Activated CD4-positive, alpha-beta T cell treated with anti-CD3 and anti-CD28 coated beads for 24 hours (primary cell): ENCODE measurements around the gene HTR6.

Source experiments
- DNase-seq, 2 donors: peaks; one replicate each; pipeline ENCODE4 v3.0.0-alpha.2; 2020; ENCODE audit warnings: low read depth in 2 of 2

Gene HTR6

GRCh38 chr1:19656780-19657466 is 7.8 kb upstream of the HTR6 start:
- DNase-seq: no peak

GRCh38 chr1:19657511-19657910 is 7.2 kb upstream of the HTR6 start:
- DNase-seq: no peak

DNA sequence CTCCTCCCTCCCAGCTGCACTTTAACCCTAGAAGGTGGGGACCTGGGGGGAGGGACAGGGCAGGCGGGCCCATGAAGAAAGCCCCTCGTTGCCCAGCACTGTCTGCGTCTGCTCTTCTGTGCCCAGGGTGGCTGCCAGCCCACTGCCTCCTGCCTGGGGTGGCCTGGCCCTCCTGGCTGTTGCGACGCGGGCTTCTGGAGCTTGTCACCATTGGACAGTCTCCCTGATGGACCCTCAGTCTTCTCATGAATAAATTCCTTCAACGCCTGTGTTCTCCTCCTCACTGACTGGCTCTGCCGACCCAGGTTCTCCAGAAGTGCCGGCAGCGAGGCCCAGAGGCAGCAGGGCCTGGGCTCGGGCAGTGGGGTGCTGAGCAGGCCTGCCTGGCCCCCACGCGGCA is 6.5 kb upstream of the HTR6 start:
- no peak for DNase-seq

GRCh38 chr1:19661721-19662228 is 2.9 kb upstream of the HTR6 start:
- DNase-seq: peak in 1 of 2 donors; percentile 24

- DNase-seq: no peak
Observed at GRCh38 chr1:19662313-19662712, 2.4 kb upstream of the HTR6 start.

GRCh38 chr1:19665186-19665495 is 466 bp downstream of the HTR6 start:
- no peak for DNase-seq

DNA sequence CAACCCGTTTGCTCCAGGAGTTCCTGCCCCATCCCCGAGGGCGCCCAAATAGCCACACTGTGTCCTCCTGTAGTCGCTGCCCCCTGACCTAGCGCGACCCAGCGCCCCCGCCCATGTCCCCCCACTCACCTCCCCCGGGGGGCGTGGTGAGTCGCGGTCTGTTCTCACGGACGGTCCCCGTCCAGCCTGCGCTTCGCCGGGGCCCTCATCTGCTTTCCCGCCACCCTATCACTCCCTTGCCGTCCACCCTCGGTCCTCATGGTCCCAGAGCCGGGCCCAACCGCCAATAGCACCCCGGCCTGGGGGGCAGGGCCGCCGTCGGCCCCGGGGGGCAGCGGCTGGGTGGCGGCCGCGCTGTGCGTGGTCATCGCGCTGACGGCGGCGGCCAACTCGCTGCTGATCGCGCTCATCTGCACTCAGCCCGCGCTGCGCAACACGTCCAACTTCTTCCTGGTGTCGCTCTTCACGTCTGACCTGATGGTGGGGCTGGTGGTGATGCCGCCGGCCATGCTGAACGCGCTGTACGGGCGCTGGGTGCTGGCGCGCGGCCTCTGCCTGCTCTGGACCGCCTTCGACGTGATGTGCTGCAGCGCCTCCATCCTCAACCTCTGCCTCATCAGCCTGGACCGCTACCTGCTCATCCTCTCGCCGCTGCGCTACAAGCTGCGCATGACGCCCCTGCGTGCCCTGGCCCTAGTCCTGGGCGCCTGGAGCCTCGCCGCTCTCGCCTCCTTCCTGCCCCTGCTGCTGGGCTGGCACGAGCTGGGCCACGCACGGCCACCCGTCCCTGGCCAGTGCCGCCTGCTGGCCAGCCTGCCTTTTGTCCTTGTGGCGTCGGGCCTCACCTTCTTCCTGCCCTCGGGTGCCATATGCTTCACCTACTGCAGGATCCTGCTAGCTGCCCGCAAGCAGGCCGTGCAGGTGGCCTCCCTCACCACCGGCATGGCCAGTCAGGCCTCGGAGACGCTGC is 1.1 kb downstream of the HTR6 start:
- DNase-seq: no peak

- DNase-seq: no peak
Observed at GRCh38 chr1:19668888-19669287, 4.2 kb downstream of the HTR6 start.

- no peak for DNase-seq
Observed at GRCh38 chr1:19670787-19671186, 6.1 kb downstream of the HTR6 start.

- no peak for DNase-seq
Observed at GRCh38 chr1:19672237-19672636, 7.6 kb downstream of the HTR6 start.

- DNase-seq: no peak
Observed at GRCh38 chr1:19675797-19676196, 11.1 kb downstream of the HTR6 start.

- no peak for DNase-seq
Observed at GRCh38 chr1:19676438-19676922, 11.8 kb downstream of the HTR6 start.

GRCh38 chr1:19678493-19678892 is 13.8 kb downstream of the HTR6 start:
- DNase-seq: no peak

DNA sequence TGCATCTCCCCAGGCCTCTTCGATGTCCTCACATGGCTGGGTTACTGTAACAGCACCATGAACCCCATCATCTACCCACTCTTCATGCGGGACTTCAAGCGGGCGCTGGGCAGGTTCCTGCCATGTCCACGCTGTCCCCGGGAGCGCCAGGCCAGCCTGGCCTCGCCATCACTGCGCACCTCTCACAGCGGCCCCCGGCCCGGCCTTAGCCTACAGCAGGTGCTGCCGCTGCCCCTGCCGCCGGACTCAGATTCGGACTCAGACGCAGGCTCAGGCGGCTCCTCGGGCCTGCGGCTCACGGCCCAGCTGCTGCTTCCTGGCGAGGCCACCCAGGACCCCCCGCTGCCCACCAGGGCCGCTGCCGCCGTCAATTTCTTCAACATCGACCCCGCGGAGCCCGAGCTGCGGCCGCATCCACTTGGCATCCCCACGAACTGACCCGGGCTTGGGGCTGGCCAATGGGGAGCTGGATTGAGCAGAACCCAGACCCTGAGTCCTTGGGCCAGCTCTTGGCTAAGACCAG is 14.3 kb downstream of the HTR6 start:
- no peak for DNase-seq

- DNase-seq: no peak
Observed at GRCh38 chr1:19679691-19680090, 15.0 kb downstream of the HTR6 start.

- no peak for DNase-seq
Observed at GRCh38 chr1:19680644-19681043, 16.0 kb downstream of the HTR6 start.

- no peak for DNase-seq
Observed at GRCh38 chr1:19682257-19682656, 17.6 kb downstream of the HTR6 start.

DNA sequence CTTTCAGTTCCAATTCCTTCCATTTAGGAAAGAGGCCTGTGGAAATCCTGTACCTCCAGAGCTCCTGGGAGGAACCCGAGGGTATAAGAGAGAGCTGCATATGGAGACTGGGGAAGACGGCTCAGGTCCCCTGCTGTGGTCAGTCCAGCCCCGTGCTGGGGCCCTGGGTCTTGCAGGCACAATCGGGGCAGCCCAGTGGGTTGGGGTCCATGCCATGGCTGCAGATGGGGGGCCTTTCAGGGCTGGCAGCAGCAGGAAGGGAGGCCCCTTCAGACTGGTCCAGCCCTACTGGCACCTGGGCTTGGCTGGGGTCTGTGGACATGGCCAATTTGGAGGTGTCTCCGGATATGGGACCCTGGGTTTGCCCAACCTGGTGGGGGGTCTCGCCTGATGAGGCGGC is 18.2 kb downstream of the HTR6 start:
- no peak for DNase-seq

DNA sequence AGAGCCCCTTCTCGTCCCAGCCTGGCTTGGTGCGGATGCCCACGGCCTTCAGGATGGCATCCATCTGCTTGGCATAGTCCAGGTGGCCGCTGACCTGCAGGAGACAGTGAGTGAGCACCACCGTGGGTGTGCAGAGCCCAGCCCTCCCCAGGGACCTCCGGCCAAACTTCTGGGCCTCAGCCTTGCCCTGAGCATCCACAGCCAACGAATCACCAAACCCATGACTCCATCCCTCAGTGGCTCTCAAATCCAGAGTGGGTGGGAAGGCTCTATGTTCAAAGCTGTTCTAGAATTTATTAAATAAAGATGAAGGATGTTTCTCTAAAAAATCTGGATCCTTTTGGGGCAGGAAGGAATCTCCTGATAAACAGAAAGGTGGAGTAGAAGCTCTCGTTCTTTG is 18.7 kb downstream of the HTR6 start:
- DNase-seq: no peak

GRCh38 chr1:19684677-19685076 is 20.0 kb downstream of the HTR6 start:
- no peak for DNase-seq

DNA sequence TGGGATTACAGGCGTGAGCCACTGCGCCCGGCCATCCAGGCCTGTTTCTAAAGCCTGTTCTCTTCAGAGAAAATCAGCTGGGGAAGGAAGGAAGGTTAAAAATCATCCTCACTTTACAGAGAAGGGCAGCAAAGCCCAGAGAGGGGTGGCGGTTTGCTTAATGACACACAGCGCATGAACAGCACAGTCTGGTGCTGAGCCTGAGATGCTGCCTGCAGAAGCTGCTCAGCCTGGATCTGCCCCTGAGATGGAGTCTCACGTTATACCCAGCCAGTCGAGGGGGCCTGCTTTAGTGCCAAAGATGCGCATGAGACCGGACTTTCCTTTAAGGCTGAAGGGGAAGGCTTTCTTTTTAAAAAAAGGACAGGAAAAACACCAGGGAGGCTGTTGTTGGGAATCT is 21.3 kb downstream of the HTR6 start:
- DNase-seq: no peak

GRCh38 chr1:19687414-19687813 is 22.7 kb downstream of the HTR6 start:
- DNase-seq: no peak
